Stimulated activated CD4-positive, alpha-beta T cell treated with anti-CD3 and anti-CD28 coated beads, Interleukin-1b, Interleukin-23, amount 100 ng/mL, for 48 hours (primary cell): ENCODE data around the gene FMN1.

Experiments
- DNase-seq: peaks from one replicate; pipeline ENCODE4 v3.0.0-alpha.2; 2020

Gene FMN1

DNA sequence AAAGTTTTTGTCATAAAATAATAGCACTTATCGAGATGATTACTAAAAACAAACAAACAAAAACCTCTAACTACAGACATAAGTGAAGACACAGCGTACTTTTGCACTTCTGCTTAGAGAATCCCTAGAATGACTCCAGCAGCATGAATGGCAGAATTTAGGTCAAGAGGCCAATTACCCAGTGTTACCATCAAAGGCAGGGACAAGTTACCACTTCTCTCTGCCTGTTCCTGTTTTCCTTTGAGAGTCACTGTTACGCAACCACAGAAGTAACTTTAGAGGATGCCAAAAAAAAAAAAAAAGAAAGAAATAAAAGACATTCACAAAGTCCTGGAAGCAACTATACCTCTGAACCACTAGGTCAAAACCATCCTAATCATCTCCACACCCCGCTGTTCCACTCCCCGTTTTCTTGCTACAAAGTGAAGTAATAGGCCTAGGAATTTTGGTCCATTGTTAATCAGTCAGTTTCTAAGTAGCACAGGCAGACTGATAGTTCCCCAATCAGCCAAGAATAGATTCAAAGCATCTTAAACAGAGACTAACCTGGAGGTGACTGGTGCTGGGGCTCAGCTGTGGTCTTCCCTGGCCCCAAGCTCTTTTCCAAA, 41.9 kb downstream of the FMN1 start:
- no peak for DNase-seq

DNA sequence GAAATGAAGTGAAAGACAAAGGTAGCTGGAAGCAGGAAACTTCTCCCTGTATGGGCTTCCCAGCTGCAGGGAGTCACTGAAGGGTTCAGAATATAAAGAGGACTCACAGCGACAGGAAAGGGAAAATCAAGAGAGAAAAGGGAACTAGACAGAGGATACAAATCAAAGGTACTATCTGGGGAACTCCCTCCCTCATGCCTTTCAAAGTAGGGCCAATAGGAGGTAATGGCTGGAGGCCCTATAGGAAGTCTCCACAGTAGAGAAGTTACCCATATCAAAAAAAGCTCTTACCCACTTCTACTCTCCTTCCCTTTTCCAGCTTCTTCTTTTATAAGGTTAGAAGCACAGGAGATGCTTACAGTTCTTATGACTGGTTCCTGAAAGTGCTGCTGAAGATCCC, 43.5 kb downstream of the FMN1 start:
- DNase-seq, result no peak

DNA sequence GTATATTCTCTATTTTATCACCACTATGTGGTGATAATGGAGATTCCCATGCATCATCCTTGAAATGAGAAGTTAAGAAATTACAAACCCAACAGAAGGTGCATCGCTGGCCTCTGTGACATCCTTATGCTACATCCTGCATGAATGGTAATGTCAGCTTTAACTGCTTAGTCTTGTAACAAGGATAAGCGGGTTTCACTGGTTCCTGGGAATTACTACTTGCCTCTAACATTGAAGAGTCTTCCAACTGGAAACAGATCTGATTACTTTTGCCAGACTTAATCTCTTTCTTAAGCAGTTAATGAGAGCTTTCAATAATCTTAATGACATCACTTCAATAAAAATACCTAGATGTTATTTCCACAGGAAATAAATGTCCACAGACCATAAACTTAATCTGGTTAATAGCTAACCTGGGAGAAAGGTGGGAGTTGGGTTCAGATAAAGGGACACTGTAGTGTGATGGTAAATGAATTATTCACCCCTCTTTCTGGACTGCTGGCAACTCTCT, 44.0 kb downstream of the FMN1 start:
- no peak for DNase-seq

DNA sequence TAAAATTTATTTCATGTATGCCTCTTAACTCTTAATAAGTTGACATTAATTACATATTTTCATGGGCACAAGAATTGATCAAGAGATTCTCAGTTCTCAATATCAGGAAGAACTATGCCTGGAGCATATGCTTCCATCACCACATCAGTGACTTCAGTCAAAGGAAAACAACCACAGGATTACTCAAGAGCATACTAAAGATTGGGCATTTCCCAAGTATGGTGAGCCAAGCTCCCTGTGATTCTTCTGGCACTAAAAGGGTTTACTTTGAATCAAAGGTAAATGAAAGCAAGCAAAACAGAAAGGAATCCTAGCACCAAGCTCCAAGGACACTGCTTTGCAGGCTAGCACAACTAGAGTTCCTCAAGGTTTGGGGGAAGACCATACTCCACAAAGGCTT, 44.6 kb downstream of the FMN1 start:
- no peak for DNase-seq

DNA sequence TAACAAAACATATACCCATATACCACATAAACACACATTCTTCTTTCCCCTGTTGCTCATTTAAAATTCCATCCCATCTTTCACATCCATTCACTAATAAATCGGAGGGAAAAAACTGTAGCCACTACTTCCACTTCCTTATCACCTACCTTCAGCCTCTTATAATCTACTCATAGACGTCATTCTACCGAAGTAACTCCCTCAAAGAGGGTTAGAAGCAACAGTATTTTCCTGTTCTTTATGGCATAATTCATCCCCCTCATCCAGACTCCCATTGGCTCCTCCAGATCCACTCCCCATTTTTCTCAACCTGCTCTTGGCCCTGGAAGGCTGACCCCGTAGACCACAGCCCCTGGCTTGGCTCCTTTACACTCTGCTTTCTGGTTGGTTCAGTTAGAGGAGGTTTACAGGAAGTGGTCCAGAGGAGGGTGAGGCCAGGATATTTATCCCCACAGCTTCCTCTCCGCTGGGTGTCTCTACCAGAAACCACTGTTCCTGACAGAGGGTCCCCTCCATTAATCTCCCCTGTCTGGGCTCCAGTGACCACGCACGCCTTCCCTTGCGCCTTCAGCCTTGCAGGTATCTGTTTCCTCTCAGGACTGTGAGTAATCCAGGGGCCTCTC, 46.3 kb downstream of the FMN1 start:
- DNase-seq, result no peak

DNA sequence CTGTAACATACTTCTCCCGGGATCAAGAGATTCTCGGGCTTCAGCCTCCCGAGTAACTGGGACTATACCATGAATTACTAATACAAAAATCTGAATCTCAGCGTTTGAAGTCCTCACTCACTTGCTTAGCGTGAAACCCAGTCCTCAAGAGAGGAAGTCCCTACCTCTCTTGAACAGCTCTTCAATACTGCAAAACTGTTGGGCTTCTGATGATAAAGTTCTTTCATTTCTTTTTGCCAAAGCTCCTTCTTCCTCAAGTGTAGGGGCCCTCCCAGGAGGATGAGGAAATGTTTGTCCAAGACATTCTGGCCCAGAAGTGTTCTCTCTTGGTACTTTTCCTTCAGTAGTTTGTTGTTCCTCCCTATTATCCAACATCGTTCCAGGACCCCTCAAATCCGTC, 48.5 kb downstream of the FMN1 start:
- DNase-seq, result no peak

DNA sequence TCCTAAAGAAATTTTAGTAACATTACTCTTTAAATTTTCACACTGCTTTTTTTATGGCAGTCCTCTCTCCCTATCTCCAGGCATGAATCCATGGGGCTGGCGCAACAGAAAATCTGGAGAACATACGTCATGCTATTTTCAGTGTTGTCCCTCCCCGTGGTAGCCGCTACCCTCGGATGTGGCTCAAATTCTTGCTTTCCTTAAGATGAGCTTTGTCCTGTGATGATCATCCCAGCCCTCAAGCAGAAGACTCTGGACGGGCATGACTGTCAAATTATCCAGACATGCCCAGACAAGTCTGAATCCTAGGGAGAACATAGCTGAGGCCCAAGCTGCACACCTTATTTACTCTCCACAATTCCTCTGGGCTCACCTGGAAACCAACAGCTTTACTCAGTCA, 49.1 kb downstream of the FMN1 start:
- DNase-seq, result no peak

DNA sequence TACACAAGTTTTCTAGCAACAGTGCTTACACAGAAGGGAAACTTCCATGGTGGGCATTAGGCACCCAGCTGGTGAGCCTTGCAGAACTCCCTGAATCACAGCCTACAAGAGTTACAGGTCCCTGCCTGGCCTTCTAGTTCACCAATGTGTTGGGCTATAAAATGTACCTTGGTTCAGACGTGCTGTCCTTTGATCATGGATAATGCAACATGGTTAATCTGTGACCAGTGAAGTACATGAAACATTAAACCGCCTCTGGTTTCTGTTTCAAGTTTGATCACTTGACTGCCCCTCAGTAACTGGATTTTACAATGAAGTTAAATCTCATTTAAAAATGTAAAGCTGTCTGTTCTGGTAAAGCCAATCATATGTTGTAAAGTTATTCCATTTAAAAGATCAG, 51.8 kb downstream of the FMN1 start:
- no peak for DNase-seq

DNA sequence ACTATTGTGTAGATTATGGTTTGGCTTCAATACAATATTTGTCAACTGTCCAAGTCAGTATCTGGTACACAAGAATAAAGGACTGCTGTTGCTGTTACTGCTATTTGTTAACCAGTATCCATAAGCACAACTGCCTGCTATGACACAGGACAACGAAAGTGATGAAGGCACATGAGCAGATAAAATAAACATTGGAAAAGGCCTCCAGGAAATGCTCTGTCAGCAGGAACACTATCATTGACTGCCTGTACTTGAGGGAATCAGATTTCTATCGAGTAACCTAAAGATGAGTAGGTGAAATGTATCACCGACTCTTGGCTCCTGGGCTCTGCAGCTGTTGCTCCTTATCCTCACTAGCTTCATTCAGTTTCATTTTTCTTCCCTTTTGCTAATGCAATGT, 56.5 kb downstream of the FMN1 start:
- no peak for DNase-seq

DNA sequence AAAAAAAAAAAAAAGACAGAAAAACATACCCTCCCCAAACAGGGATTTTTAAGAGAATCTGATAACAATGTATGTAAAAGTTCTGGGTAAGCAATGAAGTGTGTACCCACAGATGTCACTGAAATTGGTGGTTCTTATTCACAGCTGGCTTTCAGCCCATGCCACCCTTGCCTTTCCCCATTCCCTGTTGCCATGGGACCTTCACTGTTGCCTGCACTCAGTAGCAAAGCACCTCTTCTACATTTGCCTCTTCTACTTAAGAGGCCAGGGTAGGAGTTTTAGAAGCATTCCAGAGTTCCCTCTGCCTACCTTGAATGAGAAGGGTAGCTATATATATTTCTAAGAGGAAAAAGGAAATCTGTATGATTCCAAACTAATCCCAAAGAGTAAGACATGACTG, 57.4 kb downstream of the FMN1 start:
- no peak for DNase-seq

DNA sequence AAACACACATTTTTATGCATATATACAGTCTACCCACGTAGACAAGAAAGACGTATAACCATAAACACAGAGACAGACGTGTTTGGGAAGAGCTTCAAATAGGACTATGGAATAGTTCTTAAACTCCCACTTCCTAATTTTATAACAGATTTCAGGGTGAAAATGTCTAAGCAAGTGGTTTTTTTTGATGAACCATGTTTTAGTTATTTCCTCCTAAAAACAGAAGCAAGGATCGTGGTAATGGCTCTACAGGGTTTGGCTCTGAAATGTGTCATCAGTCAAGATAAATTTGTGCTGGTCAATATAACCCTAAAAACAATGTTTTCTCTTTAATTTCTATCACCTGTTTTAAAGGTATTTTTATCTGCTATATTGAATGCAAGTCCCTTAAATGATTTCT, 58.2 kb downstream of the FMN1 start:
- no peak for DNase-seq

DNA sequence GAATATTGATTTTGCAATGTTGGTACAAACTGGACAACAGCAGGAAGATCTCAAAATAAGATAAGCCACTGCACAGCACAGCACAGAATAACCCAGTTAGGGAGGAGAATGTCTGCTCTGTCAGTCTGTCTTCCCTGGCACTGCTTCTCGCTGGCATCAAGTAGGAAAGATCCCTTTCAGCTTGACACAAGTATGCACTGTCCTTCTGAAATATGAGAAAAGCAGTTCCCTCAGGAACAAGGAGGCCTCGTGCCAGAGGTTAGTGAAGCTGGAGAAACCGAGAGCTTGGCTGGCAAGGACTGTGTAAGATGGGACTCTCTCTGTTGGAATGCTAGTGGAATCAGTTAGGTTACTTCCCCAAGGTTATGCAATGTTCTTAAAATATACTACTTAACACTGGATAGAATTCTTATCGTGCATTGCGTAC, 59.1 kb downstream of the FMN1 start:
- DNase-seq, result no peak

DNA sequence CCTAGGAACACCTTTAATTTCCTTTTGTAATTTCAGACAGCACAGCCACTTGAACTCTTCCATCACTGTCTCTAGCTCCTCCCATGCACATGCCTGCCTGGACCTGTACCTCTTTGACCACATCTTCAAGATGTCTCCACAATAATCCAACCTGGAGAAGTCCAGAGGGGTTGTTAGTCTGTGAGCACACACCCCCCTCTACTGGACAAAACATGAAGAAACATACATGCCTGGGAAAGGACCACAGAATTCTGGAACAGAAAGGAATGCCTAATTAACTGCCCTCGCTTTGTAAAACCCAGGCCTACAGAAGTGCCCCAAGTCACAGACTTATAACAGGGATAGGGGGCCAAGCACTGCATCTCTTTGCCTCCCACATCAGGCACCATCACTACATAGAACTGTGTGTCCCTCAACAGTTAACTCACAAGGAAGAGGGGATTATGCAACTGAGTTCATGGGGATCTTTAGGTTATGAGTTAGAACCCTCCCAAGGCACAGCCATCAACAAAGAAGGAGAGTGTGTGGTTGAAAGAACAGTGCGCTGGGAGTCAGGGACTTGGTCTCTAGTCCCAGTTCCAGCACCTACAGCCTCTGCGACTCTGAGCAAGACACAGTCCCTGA, 61.7 kb downstream of the FMN1 start:
- no peak for DNase-seq

DNA sequence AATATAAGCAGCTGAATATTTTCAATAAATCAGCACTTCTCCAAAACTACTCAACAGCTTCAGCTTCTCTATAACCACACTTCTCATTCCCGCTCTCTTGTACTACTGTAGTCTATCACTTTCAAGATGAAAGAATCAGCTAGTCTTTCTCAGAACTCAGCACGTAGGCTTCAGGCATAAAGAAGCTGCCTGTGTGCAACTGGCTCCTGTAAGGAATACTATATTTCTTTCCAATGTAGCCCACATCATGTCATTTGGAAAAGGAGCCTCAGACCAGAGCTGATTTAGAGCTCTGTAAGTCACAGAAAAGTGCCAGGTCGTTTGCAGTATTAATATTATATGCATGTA, 62.3 kb downstream of the FMN1 start:
- no peak for DNase-seq

DNA sequence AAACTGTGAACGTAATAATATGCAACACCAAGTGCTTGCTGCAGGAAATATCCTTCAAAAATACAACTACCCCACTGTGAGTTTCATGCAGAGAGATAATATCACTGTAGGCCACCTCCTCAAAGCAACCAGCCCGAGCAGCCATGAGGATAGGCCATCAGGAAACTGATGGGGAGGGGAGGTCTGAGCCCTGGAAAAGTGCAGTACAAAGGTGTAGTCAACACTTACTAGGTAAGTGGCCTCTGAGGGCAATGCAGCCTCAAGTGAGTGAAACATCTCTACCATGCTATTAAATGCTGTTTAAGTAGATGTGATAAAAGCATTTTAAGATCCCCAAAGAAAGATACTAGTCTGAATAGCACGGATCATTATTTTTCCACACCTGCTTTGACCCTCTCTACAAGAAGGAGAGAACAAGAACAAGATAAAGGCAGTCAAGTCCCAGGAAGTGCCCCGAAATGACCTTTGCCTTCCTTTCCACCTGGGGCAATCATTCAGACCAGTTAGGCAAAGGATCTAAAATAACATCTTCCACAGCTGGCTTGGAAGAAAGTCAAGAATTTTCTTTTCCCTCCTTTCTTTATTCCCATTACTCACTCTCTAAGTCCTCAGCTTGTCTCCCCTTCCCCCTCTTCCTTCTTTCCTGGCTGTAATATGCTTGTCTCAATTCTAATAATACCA, 62.8 kb downstream of the FMN1 start:
- DNase-seq, result no peak

DNA sequence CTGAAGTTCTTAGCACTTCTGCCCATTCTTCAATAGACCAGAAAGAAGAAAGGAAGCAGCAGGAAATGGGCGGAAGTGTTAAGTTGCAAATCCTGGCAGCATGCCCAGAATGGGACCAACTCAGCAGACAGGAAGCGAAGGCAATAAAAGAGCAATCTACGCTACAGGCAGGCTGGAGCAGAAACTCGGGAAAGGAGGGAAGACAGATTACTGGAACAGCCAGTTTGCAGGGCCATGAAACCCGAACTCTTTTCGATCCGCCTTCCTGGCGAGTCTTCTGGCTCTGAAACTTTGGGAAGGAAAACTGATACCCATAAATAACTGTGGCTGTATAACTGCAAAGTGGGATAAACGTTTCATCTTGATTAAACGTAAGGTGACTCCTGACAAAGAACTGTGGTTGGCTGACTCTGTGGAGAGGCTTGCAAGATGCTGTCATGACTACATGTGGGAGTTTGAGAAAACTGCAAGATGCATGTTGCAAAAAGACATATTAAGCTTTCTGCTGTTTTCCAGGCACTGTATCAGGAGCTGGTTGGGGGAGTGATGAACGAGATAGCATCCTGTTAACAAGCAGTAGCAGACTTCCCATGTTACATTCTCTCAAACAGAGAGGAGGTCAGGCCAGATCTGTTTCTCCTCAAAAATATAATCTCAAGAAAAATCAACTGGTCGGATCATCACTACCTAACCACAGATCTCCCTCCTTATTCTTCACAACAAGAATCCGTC, 67.8 kb downstream of the FMN1 start:
- DNase-seq, result peak; percentile 60

DNA sequence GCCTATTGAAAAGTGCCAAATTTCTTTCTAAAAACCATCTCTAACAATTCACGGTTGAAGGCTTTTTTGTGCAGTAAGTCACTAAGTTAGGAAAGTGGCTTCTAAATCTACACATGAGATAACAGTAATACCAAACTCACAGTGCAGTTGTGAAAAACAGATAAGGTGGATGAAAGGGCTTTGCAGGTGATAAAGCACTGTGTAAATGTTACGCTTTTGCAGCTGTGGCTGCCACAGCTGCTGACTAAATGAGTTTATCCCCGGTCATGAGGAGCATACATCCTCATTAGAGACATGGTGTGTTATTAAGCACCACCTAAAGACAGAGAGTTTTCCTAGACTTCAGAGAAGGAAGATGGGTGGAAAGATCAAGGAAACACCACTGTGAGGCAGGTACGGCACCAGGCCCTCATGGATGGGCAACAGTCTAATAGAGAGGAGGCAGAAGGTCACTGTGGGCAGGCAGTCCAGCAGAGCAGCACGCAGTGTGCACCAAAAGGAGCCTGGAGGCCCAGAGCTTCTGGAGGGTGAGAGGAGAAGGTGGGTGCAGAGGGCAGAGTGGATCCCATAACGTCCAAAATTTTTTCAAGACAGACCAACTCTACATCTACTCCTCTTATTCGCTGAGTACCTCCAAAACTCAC, 68.5 kb downstream of the FMN1 start:
- no peak for DNase-seq

DNA sequence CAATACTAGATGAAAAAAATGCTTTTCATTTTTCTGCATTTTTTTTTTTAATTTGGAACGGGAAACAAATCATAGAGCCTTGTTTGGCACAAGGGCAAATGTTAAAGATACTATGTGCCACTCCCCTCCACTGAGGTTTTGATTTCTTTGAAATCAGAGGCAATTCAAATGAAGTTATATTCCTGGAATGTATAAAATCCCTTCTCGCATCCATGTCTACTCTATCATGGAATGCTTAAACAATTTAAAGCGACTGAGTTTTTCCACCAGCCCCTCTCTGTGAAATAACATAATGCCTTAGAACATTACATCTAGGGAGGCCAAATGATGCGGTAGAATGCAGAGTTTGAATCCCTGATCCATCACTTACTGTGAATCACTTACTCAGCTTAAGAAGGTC, 69.7 kb downstream of the FMN1 start:
- DNase-seq, result no peak

DNA sequence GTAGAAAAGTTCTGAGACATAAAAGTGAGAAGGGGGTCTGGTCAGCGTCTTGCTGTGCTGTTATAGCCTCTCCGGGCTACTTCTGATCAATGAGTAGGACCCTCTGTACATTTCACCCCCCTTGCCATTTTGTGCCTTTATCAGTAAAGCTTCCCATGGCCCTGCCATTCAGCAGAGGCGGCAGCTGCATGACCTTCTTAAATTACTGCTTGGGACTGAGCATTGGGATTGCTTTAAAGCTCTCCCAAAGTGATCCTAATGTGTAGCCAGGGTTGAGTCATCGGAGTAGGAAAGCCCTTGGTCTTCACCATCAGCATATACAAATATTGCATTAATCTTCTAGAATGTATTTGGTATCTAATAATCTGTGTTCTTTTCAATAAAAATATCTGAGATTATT, 70.2 kb downstream of the FMN1 start:
- no peak for DNase-seq

DNA sequence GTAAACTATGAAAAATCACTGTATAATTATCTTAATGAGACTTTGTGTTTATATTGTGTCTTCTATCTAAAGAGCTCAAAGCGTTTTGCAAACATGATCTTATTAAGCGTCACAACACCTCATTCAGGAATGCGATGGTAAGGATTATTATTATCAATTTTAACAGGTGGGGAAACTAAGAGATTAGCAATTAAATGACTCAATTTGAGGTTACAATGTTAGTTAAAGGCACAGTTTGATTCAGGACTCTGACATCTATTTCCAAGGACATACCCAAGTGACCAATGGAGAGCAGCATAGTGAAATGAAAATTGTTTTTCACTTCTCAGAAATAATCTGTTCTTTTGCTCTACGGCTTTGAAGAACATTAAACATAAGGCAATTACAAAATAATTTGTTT, 74.6 kb downstream of the FMN1 start:
- no peak for DNase-seq

DNA sequence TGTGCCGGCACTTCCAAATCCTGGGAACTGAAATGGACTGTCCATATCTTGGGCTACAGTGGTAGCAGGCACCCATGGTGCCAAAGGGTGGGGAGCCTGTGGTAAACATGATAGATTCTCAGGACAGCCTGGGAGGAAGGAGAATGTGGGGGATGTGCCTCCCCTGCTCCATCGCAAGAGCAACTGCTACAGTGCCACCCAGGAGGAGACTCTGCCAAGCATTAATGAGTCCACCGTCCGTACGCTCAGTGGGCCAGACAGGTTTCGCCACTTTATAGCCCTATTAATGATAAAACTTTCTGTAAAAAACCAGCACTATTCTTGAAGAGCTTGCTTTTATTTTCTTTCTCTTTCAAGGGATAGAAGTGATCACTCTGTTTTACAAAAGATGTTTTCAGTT, 75.2 kb downstream of the FMN1 start:
- DNase-seq, result no peak

DNA sequence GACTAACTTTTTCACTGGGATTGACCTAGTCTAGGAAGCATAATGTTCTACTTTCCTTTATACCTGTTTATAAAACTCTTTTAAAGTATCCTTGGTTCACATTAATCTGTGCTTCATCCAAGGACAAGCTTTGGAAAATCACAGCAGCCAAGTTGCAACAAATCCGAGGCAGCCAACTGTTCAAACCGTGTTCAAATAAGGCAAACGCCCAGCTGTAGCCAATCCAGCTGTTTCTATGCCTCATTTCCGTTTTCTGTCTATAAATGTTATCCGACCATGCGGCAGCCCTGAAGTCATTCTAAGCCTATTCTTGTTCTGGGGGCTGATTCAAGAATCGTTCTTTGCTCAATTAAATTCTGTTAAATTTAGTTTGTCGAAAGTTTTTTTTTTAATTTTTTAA, 78.3 kb downstream of the FMN1 start:
- no peak for DNase-seq
